HG03558 (cell line): ENCODE results near the gene OR5A1.

Experiments
- ATAC-seq: cut with Tn5 transposase; IDR thresholded peaks from one replicate; pipeline ENCODE4 v1.9.1; 2021; ENCODE audit warnings: moderate number of reproducible peaks; ENCODE audit not compliant: unreplicated experiment; ENCODE audit errors: extremely low read depth

Gene OR5A1

DNA sequence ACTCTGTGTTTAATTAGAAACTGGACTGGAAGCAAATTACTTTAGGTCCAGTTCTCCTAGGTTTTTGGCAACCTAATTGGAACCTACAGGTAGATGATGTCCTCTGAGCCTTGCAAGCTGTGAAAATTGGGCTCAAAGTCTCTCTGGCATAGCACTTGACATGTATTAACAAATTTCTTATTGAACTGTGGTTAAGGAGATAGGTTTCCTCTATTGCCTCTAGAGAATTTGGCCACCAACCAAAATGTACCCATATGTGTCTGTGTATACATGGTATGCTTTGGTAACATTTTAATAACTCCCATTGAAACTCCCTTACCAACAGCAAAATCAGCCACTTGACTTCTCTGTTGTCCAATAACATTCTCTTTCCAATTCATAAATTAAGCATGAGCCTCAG lies 36.7 kb downstream of the OR5A1 start, which contains the start of gene OR4D10:
Gene OR4D10 (plus strand): TSS at position 301 of the 400 bp plus-strand sequence. CDS start 4,115 bp downstream, outside the sequence.
- ATAC-seq: no peak

DNA sequence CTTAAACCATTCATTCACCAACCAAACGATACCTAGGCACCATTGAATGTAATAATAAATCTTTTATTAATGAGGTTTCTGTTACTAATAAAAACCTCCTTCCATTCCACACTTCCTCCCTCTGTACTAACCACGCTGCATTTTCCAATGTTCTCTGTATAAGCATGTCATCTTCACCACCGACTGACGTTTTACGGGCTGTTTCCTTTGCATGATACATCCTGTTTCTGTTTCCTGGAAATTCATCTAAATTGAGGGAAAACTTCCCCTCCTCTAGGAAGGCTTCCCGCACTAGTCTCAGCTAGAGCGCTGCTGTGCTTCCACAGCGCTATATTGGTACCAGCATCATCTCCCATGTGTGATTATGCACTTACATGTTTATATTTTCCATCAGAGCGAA lies 38.9 kb downstream of the OR5A1 start:
- no peak for ATAC-seq

DNA sequence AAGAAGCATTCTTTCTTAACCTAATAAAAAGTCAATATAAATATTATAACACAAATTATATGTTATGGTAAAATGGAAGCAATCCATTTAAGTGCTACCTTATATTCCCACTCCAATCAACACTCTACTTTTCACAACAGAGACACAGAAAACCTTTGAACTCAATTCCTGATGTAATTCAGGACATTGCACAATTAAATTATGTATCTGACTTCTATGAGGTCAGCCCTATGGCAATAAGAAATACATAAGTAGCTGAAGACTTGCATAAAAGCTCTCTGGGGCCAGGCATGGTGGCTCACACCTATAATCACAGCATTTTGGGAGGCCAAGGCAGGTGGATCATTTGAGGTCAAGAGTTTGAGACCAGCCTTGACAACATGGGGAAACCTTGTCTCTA lies 43.6 kb downstream of the OR5A1 start:
- ATAC-seq: no peak

DNA sequence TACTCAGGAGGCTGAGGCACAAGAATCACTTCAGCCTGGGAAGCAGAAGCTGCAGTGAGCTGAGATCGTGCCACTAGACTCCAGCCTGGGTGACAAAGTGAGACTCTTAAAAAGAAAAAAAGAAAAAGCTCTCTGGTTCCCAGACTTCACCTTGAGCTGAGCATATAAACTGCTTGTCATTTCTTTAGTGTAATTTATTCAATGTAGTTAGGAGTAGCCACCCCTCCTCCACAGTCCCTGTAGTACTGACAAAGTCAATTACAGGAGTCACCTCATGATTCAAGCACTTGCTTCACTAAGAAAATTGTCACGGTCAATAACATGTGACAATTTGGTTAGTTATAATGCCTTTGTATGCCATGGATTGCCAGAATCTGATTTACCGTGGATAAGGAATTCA lies 44.1 kb downstream of the OR5A1 start:
- no peak for ATAC-seq
